Coronary artery (tissue), 2 donors: ENCODE data around the gene GRAMD2B.

ENCODE experiments used
- DNase-seq: peaks from one replicate; pipeline ENCODE4 v3.0.0-alpha.2; 2017; ENCODE audit warnings: low spot score
- H3K27ac ChIP-seq, 2 donors: fragments of 200-600 bp; sonication (generic); one replicate each; pipeline ENCODE4 v1.5.1; 2016 to 2019
- H3K4me3 ChIP-seq: fragments of 200-600 bp; sonication (generic); 2 replicates; pipeline ENCODE4 v1.5.1; 2016; ENCODE audit warnings: mild to moderate bottlenecking, moderate library complexity
- TF ChIP-seq, protein P1 (sequence below): fragments of 200-600 bp; sonication (generic); IDR thresholded peaks from one replicate; pipeline ENCODE4 v1.5.1; 2019; ENCODE audit warnings: antibody characterized with exemption

Gene GRAMD2B

DNA sequence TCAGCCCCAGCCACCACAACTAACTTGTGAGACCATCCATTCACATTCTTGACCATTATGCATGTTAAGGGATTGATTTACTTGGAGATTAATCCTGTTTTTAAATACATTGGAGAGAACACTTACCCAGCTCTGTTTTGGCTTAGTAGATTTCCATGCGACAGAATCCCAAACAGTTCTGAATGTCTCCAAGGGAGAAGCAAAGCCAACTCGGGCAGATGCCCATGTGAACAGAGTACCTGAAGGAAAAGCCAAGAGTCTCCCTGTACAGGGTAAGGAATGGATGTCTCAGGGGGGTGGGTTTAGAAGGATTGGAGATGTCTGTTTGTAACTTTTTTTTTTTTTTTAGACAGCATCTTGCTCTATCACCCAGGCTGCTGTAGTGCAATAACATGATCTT is 61.0 kb downstream of the GRAMD2B start:
- no peak overlapping the region for H3K27ac ChIP-seq
- H3K4me3 ChIP-seq: no peak overlapping the region
- DNase-seq: no peak
- TF ChIP-seq, protein P1, sequence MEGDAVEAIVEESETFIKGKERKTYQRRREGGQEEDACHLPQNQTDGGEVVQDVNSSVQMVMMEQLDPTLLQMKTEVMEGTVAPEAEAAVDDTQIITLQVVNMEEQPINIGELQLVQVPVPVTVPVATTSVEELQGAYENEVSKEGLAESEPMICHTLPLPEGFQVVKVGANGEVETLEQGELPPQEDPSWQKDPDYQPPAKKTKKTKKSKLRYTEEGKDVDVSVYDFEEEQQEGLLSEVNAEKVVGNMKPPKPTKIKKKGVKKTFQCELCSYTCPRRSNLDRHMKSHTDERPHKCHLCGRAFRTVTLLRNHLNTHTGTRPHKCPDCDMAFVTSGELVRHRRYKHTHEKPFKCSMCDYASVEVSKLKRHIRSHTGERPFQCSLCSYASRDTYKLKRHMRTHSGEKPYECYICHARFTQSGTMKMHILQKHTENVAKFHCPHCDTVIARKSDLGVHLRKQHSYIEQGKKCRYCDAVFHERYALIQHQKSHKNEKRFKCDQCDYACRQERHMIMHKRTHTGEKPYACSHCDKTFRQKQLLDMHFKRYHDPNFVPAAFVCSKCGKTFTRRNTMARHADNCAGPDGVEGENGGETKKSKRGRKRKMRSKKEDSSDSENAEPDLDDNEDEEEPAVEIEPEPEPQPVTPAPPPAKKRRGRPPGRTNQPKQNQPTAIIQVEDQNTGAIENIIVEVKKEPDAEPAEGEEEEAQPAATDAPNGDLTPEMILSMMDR: no peak

DNA sequence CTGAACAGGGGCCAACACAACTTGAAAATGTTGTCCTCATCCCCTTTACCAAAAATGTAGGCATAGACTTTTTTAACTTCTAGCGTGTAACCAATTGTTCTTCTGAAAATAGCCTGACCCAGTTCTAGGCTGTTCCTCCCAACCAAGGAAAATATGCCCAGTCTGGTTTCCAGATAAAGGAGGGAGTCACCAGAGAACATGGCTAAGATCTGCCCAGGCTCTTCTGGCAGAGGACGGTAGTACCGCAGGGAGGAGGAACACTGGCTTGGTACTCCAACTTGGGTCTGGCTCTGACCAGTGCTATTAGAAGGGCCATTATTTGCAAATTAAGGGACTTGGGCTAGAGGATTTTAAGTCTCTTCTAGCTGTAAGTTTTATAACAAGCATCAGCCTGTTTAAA is 63.1 kb downstream of the GRAMD2B start:
- TF ChIP-seq, protein P1: no peak

DNA sequence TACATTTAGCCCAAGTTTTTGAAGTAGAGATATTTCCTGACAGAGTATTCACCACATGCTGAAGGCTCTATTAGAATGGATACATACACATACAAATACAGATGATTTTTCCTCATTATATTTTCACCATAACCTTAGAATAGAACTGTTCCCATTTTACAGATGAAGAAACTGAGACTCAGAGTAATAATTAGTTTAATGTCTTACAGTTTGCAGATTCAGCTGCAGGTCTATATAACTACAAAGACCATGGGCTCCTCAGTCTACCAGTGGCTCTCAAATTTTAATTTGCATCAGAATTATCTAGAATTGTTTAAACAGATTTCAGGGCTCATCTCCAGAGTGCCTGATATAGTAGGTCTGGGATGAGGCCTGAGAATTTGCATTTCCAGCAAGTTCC is 64.4 kb downstream of the GRAMD2B start:
- no peak for DNase-seq
- TF ChIP-seq, protein P1: no peak
- Histone ChIP-seq H3K4me3 (no peak overlapping the region), H3K27ac (peak overlapping the region in 1 of 2 donors; percentile 35)

More for the DNA sequence above, 63.1 kb downstream of the GRAMD2B start:
- H3K27ac ChIP-seq: peak overlapping the region; percentile 22 to 46
- no peak overlapping the region for H3K4me3 ChIP-seq
- no peak for DNase-seq

DNA sequence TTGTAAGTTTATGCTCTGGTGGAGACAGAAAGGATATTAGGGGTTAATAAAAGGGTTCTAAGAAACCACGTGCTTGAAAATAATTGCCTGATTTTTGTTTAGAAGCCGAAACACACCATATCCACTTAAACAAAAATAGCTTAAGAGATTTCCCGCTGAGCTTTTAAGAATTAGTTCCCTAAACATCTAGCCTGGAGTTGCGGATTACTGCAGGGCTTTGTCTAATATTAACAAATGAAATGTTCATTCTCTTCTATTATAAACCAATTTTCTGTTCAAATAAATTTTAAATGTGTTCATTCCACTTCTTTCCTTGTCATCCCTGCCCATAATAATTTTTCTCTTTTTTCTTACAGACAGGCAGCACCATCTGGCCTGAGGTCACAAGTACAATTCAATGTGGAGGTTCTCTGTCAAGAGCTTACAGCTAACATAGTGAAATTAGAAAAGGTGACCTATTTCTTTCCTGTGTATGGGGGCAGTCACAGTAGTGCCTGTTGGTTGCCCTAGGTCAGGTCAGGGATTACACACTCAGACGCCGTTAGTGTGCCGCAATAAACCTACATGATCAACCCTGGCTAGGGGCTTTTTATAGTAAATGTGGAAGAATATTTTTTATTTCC is 65.3 kb downstream of the GRAMD2B start:
- Histone ChIP-seq H3K27ac (peak overlapping the region in 1 of 2 donors; percentile 35), H3K4me3 (no peak overlapping the region)
- TF ChIP-seq, protein P1: no peak
- DNase-seq: no peak

DNA sequence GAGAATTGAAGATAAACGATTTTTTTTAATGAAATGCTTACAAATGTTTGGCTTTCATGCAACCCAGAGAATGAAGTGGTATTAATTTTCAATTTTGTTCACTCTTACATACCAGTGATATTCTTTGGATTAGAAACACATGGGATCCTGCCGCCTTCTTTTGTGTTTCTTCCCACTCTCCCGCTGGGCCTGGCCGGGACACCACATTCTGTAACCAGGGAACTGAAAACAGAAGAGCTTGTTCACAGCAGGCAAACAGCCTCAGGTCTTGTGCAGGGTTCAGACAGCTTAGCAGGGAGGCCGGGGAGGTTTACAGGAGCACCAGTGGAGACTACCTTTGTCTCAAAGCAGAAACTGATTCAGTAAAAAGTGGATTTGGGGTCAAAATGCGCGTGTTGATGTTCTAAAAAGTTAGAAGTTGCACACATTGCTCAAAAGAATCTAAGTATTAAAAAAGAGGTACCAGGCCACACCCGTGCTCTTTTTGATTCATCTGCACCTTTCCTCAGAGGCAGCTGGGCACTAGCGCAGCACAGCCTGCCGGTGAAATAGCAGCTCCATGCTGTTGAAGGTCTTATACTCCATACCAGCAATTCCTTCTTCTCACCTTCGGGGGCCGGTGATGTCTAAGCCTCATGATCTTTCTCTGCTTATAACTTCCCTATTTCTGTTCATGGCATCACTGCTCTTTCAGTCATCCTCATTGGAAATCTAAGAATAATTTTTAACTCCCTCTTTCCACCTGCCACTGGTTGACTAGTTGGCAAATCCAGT is 67.1 kb downstream of the GRAMD2B start:
- no peak overlapping the region for H3K4me3 ChIP-seq
- peak overlapping the region in 1 of 2 donors; percentile 51 for H3K27ac ChIP-seq
- DNase-seq: no peak
- TF ChIP-seq, protein P1: no peak

DNA sequence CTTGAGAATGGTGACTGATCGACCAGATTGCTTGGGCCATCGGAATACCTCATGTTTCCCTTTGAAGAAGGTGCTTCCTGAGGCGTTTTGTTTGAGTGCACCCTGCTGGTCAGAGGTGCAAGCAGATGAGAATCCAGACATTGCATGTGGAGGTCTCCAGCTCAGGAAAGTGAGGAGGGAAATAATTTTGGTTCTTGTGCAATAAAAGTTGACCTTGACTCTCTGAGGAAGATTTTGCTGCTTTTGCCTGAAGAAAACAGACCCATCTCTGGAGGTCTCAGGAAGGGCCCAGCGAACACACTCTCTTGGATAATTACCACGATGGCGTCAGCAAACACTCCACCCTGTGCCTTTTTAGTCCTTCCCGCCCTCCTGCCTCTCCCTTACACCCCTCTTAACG is 69.7 kb downstream of the GRAMD2B start:
- Histone ChIP-seq H3K27ac (no peak overlapping the region), H3K4me3 (no peak overlapping the region)
- no peak for DNase-seq
- TF ChIP-seq, protein P1: no peak

DNA sequence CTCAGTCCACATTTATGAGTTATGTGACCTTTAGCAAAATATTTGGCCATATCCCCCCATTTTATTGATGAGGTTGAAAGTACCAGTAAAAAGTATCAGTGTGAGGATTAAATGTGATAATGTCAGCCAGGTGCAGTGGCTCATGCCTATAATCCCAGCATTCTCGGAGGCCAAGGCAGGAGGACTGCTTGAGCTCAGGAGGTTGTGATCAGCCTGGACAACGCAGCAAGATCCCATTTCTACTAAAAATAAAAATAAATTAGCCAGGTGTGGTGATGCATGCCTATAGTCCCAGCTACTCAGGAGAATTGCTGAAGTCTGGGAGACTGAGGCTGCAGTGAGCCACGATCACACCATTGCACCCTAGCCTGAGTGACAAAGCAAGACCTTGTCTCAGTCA is 71.2 kb downstream of the GRAMD2B start:
- TF ChIP-seq, protein P1: no peak
- no peak for DNase-seq
- no peak overlapping the region for H3K27ac ChIP-seq
- H3K4me3 ChIP-seq: no peak overlapping the region
